CD4-positive, alpha-beta T cell treated with Interleukin-4 for 1 hour (primary cell): ENCODE data around the gene TOP3A.
"Not testable (repeated sequence)": the region's sequence is repeated elsewhere in the genome, so short reads cannot be mapped to it uniquely, and the experiment has no call there.

ENCODE experiments used
- DNase-seq, 2 donors: peaks; one replicate each; pipeline ENCODE4 v3.0.0-alpha.2; 2020 to 2022

Gene TOP3A

GRCh38 chr17:18314731-18315561 is at the start of gene TOP3A, which contains the start of gene SMCR8:
Gene TOP3A (minus strand): TSS chr17:18314994. CDS start chr17:18314778, 216 bp downstream.
Gene SMCR8 (plus strand): TSS chr17:18315293. CDS start chr17:18315790, 497 bp downstream.
- DNase-seq: peak; percentile 98

GRCh38 chr17:18364166-18364565 is 49.4 kb upstream of the TOP3A start:
- DNase-seq: no peak

GRCh38 chr17:18363101-18364049 is 48.6 kb upstream of the TOP3A start, which contains the start of gene SHMT1:
Gene SHMT1 (minus strand): TSS chr17:18363550. CDS start chr17:18355981, 7,569 bp downstream.
- peak; percentile 89 to 91 for DNase-seq

GRCh38 chr17:18362698-18363100 is 47.9 kb upstream of the TOP3A start:
- no peak for DNase-seq

GRCh38 chr17:18361837-18362697 is 47.3 kb upstream of the TOP3A start:
- DNase-seq: no peak

- no peak for DNase-seq
Observed at GRCh38 chr17:18360518-18360917, 45.7 kb upstream of the TOP3A start.

GRCh38 chr17:18356624-18357023 is 41.8 kb upstream of the TOP3A start:
- peak in 1 of 2 donors; percentile 25 for DNase-seq

- DNase-seq: no peak
Observed at GRCh38 chr17:18353541-18353940, 38.7 kb upstream of the TOP3A start.

- DNase-seq: no peak
Observed at GRCh38 chr17:18344021-18344420, 29.2 kb upstream of the TOP3A start.

GRCh38 chr17:18339933-18340332 is 25.1 kb upstream of the TOP3A start:
- no peak for DNase-seq

- DNase-seq: not testable (repeated sequence)
Observed at GRCh38 chr17:18338158-18338557, 23.4 kb upstream of the TOP3A start.

GRCh38 chr17:18332909-18333489 is 18.2 kb upstream of the TOP3A start:
- DNase-seq: no peak

GRCh38 chr17:18331879-18332278 is 17.1 kb upstream of the TOP3A start:
- DNase-seq: peak in 1 of 2 donors; percentile 25

- DNase-seq: no peak
Observed at GRCh38 chr17:18328643-18329204, 13.9 kb upstream of the TOP3A start.

GRCh38 chr17:18327556-18327955 is 12.8 kb upstream of the TOP3A start:
- DNase-seq: no peak

- no peak for DNase-seq
Observed at GRCh38 chr17:18327093-18327492, 12.3 kb upstream of the TOP3A start.

- no peak for DNase-seq
Observed at GRCh38 chr17:18326572-18326971, 11.8 kb upstream of the TOP3A start.

- no peak for DNase-seq
Observed at GRCh38 chr17:18326039-18326438, 11.2 kb upstream of the TOP3A start.

- no peak for DNase-seq
Observed at GRCh38 chr17:18324140-18325050, 9.6 kb upstream of the TOP3A start.

GRCh38 chr17:18323507-18324139 is 8.8 kb upstream of the TOP3A start:
- no peak for DNase-seq
